Jurkat, Clone E6-1 (cell line): ENCODE data around the gene CCDC85A.
A peak's percentile ranks its signal among the peaks of the same experiment; 100 is the strongest.

ENCODE experiments used
- DNase-seq: peaks from one replicate; pipeline ENCODE4 v3.0.0-alpha.2; 2011; ENCODE audit warnings: low read depth, low spot score
- H3K4me3 ChIP-seq: 2 replicates; pipeline ENCODE4 v1.5.1; 2011; ENCODE audit warnings: mild to moderate bottlenecking, low read length, control low read depth, moderate library complexity

Gene CCDC85A

DNA sequence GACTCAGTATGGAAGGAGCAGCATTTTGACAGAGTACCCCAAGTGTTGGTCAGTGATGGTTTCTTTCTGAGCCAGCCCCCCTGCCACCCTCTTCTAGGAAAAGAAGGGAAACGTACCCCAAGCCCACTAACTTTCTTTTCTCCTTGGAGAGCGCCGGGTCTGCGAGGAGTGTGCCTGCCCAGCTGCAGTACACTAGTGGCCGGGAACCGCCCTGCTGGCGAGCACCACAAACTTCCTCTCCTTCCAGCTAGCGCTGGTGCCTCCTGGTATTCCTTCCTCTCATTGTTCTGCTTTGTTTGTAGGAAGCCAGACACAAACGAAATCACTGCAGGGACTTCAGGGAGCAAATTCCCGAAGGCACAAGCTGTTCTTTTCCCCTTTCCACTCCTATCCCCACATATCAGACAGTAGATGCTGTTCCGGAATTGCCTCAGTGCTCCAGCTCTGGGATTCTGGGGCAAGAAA lies 1.8 kb downstream of the CCDC85A start:
- H3K4me3 ChIP-seq = no peak overlapping the region
- no peak for DNase-seq

DNA sequence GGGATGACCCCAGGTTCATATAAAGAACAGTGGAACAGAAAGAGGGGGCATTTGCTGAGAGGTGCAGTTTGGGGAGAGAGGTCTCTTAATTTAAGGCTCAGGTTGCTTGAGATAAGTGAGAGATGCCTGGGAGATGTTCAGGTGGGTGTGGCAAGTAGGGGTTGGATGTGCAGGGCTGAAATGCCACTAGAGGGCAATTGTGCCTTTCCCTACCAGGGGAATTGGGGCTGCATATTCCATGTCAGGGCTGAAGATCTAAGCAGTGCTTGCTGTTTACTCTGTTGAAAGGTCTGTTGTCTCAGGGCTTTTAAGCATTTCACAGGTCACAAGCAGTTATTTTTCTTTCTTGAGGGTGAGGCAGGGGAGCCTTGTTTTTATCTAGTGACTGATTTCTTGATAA lies 7.8 kb downstream of the CCDC85A start:
- DNase-seq = peak; percentile 19
- H3K4me3 ChIP-seq = no peak overlapping the region

DNA sequence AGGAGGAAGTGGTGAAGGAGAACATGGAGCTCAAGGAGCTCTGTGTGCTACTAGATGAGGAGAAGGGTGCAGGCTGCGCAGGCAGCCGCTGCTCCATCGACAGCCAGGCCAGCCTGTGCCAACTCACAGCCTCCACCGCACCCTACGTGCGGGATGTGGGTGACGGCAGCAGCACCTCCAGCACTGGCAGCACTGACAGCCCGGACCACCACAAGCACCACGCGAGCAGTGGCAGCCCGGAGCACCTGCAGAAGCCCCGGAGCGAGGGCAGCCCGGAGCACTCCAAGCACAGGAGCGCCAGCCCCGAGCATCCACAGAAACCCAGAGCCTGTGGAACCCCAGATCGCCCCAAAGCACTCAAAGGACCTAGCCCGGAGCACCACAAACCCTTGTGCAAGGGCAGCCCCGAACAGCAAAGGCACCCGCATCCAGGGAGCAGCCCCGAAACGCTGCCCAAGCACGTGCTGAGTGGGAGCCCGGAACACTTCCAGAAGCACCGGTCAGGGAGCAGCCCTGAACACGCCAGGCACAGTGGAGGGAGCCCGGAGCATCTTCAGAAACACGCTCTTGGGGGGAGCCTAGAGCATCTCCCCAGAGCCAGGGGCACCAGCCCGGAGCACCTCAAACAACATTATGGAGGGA lies 9.0 kb downstream of the CCDC85A start:
- DNase-seq = no peak
- no peak overlapping the region for H3K4me3 ChIP-seq

DNA sequence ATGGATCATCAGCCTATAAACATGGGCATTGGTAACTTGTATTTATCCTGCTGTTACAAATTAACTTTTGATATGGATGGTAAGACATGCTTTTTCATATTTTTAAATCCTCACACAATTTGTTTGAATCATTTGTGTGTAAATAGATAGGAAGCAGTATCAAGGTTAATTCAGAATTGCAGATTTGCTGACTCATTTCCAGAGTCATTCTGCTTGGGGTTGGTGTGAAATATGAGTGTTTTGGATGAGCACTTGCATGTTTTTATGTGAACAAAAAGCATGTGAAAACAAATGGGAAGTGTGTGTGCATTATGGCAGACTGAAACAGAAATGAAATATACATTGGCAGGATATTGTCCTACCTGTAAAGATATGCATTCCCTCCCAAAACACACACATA lies 11.8 kb downstream of the CCDC85A start:
- DNase-seq = no peak

DNA sequence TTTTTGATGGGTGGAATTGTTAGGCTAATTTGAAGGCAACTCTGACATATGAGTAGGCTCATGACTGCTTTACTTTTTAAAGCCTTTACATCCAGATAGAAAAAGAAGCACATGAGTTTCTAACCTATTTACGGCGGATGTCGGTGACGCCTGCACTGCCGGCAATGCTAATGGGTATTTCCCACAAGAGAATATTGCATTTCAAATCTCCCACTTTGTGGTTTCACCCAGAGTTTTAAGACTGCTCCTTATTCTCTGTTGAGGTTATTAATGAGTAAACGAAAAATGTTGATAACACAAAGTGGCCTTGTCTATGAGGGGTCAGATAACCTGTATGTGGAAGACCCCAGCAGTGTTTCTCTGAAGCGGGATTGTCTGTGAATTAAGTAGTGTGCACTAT lies 14.0 kb downstream of the CCDC85A start:
- H3K4me3 ChIP-seq = no peak overlapping the region
- DNase-seq = no peak

More for the DNA sequence above, 11.8 kb downstream of the CCDC85A start:
- no peak overlapping the region for H3K4me3 ChIP-seq

DNA sequence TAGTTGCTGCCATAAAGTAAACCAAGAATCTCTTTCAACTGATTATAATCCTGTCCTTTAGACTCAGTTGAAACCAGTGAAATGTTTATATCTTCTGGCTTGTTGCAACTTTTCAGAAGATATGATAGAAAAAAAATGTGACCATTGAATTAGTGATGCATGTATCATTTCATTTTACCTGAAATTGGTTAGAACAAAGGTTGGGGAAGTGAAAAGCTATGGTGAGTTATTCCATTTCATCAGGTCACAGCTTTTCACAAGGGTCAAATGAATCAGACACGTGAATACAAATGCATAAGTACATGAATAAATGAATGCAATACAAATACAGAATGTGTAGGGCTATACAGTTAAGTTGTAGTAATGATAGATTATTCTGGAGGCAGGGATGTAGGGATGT lies 15.1 kb downstream of the CCDC85A start:
- no peak overlapping the region for H3K4me3 ChIP-seq
- DNase-seq = no peak

DNA sequence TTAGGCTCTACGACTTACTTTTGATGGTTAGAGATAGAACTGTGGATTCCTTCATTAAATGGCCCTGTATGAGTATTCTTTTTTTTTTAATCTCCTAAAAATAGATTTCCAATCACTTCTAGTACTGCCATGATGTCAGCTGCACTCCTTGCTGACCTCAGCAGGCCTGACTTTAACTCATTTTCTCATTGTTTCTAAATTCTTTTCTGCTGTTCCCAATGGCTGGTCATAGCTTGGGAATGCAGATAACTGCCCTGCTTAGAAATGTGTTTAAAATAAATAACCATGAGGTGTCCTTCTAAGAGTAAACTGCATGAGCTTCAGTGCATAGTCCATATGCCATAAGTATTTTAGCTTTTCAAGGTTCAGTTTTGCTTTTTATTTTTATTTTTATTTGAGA lies 15.7 kb downstream of the CCDC85A start:
- H3K4me3 ChIP-seq = no peak overlapping the region
- no peak for DNase-seq

DNA sequence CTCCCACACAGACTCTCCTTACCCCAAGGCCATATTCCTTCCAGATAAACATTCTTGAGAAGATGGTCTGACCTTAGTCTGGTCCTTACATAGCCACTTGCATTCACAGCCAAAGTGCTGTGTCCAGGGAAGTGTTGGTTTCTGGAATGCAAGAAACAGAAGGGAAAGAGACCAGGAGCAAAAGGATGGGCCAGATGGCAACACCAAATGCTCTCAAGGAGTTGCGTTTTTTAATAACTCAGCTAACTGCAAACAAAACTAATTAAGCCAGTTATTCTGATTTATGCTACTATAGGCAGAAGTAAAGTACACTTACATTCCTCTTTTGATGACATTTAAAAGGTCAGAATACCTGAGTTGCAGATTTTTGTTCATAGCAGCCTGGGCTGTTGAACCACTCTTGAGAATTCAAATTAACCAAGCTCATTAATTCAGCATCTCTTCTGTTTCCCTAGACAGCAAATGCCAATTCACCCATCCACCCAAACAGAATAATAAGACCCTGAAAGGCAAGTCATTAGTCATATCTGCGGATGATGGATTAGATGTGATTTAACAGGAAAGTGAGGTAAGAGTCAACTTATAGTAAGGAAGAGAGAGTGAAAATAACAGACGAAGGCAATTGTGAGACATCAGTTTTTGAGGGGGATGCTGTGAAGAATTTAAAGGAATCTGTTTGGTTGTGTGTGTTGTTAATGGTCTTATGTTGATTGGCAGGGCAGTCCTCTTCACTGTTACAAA lies 18.8 kb downstream of the CCDC85A start:
- no peak overlapping the region for H3K4me3 ChIP-seq
- no peak for DNase-seq

DNA sequence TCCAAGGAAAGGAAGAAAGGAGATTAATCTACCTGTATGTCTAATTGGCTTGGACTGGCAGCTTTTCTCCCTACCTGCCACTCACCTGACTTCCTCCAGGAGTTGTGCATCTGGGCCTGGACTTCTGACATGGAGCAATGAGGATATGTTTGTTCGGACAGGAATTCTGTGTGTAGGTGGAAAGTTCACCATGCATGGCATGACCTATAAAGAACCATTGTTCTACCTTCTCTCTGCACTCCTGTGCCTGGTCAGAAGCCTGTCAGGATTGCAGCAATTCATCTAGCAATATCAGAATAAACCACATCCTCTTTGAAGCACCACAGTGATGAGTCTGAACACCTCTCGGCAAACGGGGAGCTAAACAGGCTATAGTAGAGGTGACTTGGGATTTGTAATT lies 20.8 kb downstream of the CCDC85A start:
- no peak for DNase-seq
- H3K4me3 ChIP-seq = no peak overlapping the region

DNA sequence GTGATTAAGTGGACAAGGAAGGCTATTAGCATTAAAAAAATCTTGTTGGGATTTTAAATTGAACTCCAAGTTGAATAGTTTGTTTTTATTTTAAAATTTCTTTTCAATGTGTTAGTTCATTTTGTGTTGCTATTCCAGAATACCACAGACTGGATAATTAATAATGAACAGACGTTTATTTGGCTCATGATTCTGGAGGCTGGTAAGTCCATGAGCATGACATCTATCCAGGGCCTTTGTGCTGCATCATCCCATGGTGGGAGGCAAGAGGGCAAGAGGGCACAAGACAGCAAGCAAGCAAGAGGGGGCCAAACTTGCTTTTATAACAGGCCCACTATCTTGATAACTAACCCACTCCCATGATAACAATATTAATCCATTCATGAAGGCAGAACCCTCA lies 22.5 kb downstream of the CCDC85A start:
- no peak overlapping the region for H3K4me3 ChIP-seq
- no peak for DNase-seq

DNA sequence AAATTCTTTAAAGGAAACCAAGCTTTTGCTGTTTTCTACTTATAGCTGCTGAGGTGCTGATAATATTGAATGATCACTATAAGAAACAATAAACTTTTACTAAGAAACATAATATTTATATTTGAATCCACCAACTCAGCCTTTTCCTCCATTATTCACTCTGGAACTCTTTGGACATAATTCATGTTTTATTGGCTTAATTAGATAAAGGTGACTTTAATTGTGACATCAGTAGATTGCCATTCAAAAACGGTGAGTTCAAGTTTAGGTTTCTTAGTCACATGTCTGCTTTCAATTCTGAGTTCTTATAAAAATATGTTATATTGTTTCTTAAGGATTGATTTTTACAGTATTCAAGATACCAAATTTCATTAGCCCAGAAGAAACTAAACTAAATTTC lies 24.0 kb downstream of the CCDC85A start:
- H3K4me3 ChIP-seq = no peak overlapping the region
- no peak for DNase-seq

DNA sequence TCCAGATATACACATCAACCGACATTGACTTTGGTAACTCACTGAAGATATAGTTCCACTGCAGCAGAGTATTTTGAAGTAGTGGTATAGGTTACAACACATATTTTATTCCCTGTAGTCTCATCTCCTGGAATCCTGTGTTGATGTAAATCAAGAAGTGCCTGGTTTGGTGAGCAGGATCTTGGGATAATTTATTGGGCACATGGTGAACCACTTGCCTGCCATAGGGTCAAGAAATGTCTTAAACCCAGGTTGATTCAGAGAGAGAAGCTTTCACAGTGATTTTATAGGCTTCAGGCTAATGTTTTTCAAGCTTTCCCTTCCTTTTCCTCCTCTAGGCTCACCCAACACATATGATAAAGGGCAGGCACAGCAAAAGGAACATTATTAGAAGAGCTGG lies 24.6 kb downstream of the CCDC85A start:
- H3K4me3 ChIP-seq = no peak overlapping the region
- DNase-seq = no peak

DNA sequence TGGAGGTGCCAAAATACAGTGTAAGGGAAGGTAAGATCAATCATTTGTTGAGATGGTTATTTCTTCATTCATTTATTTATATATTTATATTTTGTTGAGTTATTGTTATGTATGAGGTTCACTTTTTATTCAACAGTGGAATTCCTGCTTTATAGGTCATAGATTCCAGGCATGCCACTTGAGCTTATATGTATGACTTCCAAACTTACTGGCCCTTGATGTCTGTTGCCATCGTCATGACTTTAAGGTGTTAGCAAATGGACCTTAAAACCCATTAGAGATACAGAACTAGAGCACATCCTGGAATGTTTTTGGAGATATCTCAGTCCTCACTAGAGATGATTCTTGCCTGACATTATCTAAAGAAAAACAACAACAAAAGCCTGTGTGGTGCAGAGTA lies 25.9 kb downstream of the CCDC85A start:
- H3K4me3 ChIP-seq = no peak overlapping the region
- no peak for DNase-seq

DNA sequence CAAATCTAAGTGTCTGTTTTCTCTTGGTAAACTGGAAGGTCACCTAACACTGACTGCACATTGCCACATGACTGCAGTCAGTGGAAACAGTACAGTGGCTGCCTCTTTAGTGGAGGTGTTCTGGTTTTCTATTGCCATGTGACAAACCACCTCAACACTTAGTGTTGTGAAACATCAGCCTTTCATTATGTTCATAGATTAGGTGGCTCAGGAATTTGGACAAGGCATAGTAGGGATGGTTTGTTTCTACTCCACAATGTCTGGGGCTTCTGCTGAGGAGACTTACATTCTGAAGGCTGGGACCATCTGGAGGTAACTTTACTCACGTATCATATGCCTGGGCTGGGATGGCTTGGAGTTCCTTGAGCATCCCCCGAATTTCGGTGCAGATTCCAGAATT lies 26.5 kb downstream of the CCDC85A start:
- no peak for DNase-seq
- no peak overlapping the region for H3K4me3 ChIP-seq

DNA sequence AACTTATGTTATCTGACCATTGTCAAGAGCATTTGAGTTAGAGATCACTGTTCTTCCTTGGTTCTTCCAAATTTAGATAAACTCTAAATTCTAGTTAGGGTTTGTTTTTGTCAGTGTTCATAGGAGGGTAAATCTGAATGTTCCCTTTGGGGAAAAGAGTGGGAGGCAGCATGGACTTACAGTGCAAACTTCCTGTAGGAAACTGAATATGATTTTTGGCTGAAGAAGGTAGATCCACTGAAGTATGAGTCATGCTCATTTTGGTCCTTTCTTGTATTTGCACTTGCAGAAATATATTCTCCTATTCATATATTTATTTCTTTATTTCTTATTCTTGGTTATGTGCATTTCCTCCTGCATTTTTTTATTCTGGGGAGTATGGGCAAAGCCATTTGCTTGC lies 27.3 kb downstream of the CCDC85A start:
- no peak overlapping the region for H3K4me3 ChIP-seq
- no peak for DNase-seq

DNA sequence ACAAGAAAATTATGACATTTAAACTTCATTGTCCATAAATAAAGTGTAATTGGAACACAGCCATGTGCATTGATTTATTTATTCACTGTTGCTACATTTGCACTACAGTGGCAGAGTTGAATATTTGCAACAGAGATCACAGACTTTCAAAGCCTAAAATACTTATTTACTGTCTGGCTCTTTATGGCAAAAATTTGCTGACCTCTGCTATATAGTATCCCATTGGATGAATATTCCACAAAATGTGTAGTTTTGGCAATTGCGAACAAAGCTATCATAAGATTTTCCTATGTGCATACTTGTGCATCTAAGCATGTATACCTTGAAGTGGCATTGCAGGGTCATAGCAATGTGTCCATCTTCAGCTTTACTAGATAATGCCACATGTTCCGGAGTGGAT lies 32.1 kb downstream of the CCDC85A start:
- no peak overlapping the region for H3K4me3 ChIP-seq
- DNase-seq = no peak

DNA sequence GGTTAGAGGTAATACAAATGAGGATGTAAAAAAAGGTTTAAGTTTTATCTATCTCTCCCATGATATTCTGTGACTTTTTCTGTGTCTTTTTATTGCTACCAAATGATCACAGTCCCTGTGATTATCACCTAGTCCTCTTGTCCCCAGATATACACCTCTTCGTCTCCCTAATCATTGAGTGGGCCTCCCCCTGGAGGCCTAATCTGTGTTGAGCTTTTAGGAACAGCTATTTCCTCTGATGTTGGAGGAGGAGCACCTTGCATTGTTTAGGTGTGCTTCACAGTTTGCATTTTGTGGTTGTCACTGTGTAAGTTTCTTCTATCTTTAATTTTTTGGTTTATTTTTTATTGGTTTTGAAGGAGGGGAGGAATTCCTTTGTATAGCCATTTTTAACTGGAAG lies 33.3 kb downstream of the CCDC85A start:
- no peak for DNase-seq
- H3K4me3 ChIP-seq = no peak overlapping the region

DNA sequence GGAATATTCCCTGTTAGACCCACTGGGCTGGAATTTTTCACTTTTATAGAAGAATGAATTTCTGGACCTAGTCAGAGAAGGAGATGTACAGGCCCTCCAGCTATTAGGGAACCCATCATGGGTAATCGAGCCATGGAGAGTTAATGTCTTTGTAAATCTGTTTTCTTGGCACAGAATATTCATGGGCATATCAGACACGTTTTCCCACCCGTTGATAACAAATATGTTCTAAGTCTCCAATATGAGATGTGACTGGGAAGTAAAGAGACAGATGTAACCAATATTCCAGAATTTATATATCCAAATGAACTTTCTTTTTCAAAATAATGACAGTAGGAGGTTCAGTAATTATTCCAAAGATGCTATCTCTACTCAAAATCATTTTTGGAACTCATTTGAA lies 38.7 kb downstream of the CCDC85A start:
- no peak overlapping the region for H3K4me3 ChIP-seq
- DNase-seq = no peak

DNA sequence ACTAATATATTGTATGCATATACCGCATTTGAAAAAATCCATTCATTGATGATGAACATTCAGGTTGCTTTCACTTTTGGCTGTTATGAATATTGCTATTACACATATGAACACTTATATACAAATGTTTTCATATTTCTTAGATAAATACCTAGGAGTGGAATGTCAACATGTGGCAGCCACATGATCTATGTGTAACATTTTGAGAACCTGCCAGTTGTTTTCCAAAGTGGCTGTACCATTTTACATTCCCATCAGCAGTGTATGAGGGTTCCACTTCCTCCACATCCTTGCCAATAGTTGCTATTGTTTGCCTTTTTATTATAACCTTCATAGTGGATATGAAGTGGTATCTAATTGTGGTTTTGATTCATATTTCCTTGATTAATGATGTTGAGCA lies 40.5 kb downstream of the CCDC85A start:
- H3K4me3 ChIP-seq = no peak overlapping the region
- no peak for DNase-seq

DNA sequence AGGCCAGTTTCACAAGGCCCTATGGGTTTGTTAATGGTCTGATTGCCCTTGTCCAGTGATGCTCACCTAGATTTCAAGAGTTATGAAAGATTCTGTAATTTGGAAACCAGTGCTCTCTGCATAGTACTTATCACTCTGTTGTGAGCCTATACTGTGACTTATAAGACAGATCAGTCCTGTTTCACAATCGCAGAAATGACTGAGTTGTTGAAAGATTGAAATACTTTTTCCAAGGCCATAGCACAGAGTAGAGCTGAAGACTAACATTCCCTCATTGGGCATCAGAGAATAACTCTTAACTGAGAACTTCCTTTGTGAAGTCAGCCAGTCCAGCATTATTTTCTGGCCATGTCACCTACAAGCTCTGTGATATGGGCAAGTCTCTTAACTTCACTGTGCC lies 44.0 kb downstream of the CCDC85A start:
- DNase-seq = no peak
- H3K4me3 ChIP-seq = no peak overlapping the region
